NOMO-1 treated with DMSO at 0.1 percent for 48 hours (cell line): Measurements from ENCODE around the gene CFAP43.

Experiments used
- DNase-seq: peaks from one replicate; lab custom pipeline; 2025; ENCODE audit not compliant: unreplicated experiment; lab: John Stamatoyannopoulos, UW

Gene CFAP43

DNA sequence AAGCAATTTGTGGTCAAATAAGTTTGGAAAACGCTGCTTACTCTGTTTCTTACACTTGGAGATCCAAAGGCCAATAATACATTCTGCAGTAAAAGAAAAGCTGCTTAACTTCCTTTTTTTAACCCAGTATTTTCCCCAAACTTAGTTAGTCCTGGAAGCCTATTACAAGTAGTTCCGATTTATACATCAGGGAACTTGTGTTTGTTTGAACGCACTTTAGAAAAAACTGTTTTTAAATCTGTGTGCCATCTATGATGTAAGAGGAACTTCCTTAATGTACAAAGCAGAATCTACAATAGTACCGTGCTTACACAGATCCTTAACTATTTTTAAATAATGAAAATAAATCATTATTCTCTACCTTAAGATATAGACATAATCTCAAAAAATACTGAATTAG, 87.2 kb downstream of the CFAP43 start:
- peak; percentile 31 for DNase-seq

- peak; percentile 13 for DNase-seq
Observed at GRCh38 chr10:104143829-104144228, 88.3 kb downstream of the CFAP43 start.

GRCh38 chr10:104142081-104142480, 90.1 kb downstream of the CFAP43 start:
- no peak for DNase-seq

DNA sequence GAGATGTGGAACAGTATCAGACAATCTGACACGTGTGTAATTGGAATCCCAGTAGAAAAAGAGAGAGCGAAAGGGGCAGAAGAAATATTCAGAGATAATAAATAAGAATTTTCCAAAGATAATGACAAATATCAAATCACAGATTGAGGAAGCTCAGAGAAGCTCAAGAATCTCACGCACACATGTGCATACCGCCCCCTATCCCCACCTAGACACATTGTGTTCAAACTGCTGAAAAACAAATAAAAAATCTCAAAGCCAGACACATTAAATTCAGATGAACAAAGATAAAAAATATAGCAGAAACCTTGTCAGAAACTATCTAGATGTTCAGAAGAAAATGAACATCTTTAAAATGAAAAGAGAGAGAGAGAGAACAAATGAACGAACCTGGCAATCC, 92.9 kb downstream of the CFAP43 start:
- peak; percentile 25 for DNase-seq

DNA sequence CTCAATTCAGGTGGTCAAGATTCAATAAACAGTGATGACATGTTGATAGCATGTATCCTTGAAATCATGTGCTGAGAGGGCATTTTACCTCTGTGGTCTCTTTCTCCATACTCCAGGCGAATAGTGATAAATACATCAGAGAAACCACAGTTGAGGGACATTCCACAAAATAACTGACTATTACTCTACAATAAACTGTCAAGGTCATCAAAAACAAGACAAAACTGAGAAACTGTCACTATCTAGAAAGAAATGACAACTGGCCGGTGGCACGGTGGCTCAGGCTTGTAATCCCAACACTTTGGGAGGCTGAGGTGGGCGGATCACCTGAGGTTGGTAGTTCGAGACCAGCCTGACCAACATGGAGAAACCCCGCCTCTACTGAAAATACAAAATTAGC, 94.0 kb downstream of the CFAP43 start:
- no peak for DNase-seq

DNA sequence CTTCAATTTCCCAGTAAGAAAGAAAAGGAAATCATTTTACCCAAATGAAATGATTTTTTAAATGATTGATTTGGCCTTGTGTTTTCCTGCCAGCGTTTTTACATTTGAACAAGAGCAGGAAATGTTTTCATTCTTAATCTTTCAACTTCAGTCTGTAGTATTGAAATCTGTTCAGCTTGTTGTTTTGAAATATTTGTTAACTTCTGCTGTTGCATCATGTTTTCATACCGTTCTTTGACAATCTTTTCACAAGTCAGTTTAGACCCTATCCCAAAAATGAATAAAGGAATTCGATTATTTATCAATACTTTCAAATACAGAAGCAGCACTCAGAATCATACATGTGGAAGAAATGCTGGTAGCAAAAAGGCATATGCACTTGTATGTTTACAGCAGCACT, 102.1 kb downstream of the CFAP43 start:
- no peak for DNase-seq

GRCh38 chr10:104128214-104128613, 104.0 kb downstream of the CFAP43 start:
- DNase-seq: no peak

DNA sequence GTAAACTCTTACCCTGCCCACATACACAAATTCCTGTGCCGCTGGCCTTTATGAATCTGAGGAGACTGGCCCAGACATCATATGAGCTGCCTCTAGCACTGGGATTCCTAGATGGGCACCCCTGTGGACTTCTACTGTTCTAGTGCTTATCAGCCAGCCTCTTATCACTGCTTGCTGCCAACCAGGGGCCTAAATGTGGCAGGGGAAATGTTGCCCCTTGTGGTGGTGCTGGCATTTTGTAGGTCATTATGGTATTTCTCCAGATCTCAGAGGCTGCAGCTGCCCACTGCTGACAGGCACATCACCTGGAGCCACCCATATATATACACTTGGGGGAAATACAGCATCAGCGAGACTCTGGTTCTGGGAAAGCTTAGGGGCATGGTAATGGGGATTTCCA, 104.8 kb downstream of the CFAP43 start:
- no peak for DNase-seq

DNA sequence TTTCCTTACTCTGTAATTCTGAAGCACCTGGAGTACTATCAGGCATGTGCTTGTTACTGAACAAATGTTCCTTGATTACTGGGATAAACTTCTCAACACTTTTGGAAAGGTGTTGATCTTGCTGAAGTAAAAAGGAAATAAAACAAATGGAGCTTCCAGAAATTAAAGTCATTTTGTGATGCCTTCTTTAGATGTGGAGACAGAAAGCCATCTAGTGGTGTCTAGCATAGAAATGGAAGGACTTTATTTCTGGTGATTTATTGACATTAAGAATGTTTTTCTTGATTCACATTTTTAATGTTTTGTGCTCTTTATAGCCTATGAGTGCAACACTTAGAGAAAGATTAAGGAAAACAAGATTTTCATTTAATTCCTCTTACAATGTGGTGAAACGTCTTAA, 108.8 kb downstream of the CFAP43 start:
- DNase-seq: peak; percentile 5

DNA sequence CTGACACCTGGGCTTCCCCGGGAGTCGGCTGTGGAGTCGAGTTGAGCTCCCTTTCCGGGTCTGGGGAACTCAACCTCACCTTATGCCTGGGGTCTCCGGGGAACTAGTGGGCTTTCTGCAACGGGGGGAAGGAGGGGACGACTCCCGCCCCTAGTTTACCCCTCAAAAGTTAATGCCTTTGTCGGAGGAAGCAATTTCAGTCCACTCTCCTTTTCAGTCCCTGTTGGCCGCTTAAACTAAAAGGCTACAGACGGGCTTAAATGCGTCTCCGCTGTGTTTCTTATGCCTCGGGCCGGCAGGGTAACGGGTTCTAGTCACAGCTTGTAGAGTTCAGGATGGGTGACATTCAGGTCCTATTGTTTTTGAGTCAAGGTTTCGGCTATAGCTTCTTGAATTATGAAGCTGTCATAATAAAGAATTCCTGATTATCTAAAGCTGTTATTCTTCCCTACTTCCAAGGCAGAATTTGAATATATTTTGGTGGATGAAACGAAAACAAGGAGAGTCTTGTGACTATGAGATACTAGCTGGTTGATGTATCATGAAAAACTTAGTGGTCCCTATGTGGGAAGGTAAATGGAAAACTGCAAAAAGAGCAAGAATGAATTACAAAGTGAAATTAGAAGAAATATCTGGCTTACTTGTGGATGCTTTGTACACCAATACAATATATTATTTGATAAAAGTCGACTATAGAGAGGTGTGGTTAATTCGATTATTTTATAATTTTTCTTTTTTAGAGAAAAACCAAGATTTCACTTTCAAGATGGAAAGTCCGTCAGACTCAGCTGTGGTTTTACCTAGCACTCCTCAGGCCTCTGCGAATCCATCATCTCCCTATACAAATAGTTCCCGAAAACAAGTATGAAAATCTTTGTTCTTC, 109.7 kb downstream of the CFAP43 start:
- DNase-seq: no peak

GRCh38 chr10:104121485-104122224, 110.5 kb downstream of the CFAP43 start, which contains the start of gene SFR1:
SFR1 (plus strand) TSS chr10:104122171; CDS start chr10:104122184, 13 bp downstream.
- DNase-seq: peak; percentile 98

DNA sequence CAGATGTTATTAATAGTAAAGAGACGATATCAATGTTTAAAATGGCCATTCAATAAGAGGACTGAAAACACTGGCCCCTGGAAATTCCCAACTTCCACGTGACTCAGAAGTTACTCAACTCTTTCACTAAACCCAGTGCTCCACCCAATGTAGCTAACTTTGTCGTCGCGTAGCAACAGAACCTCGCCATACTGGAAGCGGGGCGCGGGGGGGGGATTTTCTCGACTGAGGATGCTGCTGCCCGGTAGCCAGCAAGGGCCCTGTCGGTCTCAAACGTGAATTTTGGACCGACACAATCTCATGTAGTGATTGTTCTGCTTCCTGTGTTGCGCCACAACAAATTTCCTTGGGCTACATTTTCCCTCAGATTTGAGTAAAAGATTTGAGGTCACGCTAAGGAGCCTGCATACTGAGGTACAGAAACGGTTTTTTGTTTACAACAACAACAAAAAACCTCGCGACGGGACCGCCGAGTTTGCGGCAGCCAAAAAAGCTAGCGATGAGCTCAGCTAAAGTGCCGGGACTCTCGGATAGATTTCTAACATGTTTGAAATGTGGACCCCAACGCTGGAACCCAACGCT, 111.2 kb downstream of the CFAP43 start:
- peak; percentile 65 for DNase-seq

GRCh38 chr10:104120512-104120902, 111.7 kb downstream of the CFAP43 start:
- DNase-seq: no peak

- no peak for DNase-seq
Observed at GRCh38 chr10:104119996-104120395, 112.2 kb downstream of the CFAP43 start.

- no peak for DNase-seq
Observed at GRCh38 chr10:104117839-104118323, 114.3 kb downstream of the CFAP43 start.

- DNase-seq: peak; percentile 2
Observed at GRCh38 chr10:104113376-104113956, 118.7 kb downstream of the CFAP43 start.

DNA sequence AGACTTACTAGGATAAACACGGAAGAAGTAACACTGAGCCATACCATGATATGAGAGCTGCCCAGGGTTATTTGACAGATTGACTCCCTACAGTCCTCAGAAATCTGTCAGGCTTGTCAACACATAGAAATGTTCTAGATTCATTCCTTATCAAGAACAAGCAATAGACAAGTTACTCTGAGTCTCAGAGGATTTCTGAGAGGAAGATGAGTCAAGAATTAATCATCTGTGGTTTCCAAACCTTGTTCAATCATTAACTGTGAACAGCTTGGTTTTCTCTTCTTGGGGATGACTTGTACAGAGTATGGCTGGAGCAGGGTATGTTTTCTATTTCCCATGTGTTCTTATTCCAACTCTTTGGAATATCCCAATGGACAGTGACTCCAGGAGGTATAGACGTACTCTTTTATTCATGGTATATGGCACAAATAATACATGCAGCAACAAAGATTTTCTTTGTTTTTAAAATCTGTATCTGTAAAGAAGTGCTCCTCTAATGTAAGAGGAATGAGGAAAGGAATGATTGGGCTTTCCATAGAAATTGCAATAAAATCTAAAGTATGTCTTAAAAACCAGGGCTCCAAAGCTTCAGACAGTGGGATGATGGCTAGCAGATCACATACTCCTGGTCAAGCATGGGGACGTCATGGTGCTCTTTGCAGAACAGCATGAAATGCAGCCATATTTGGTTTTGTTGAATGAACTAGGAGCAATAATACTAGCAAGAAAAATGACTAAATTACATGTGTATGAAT, 122.1 kb downstream of the CFAP43 start:
- DNase-seq: peak; percentile 17

DNA sequence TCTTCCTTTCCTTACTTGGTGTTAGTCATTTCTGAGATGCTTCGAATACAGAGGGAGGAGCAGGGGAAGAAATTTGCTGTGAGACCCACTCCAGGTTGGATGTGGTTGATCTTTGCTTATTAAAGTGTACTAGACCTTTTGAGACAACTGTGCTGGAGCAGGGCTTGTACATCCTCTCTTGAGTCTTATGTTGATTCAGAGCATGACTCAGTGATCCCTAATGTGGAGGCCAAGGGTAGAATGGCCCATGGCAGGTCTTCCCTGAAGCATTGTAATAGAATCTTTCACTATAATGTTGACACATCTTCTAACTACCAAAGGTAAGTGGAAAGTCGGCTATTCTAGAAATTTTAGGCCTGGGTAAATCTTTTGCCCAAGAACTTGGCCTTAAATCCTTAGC, 127.2 kb downstream of the CFAP43 start:
- DNase-seq: no peak

- DNase-seq: no peak
Observed at GRCh38 chr10:104104418-104104817, 127.7 kb downstream of the CFAP43 start.

GRCh38 chr10:104103956-104104355, 128.2 kb downstream of the CFAP43 start:
- DNase-seq: no peak

DNA sequence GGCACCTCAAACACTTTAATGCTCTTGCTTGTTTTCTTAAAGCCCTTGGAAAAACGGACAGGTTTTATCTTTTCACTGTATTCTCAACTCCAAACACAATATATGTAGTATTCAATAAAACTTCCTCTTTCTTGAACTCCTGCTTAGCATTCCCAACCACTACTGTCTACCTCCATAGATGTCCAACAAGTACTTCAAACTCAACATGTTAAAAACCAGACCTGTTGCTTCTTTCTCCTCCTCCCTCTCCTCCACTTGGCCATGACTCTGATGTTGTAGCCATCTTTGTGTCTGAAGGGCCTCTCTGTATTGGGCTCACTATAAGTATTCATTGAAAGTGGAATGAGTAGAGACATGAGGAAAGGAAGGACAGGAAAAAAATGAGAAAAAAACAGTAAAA, 130.3 kb downstream of the CFAP43 start:
- DNase-seq: no peak
